ENCODE results near the gene TXNL4A.
"Not testable (repeated sequence)": the region's sequence is repeated elsewhere in the genome, so short reads cannot be mapped to it uniquely, and the experiment has no call there.

TXNL4A gene, protein sequence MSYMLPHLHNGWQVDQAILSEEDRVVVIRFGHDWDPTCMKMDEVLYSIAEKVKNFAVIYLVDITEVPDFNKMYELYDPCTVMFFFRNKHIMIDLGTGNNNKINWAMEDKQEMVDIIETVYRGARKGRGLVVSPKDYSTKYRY

DNA sequence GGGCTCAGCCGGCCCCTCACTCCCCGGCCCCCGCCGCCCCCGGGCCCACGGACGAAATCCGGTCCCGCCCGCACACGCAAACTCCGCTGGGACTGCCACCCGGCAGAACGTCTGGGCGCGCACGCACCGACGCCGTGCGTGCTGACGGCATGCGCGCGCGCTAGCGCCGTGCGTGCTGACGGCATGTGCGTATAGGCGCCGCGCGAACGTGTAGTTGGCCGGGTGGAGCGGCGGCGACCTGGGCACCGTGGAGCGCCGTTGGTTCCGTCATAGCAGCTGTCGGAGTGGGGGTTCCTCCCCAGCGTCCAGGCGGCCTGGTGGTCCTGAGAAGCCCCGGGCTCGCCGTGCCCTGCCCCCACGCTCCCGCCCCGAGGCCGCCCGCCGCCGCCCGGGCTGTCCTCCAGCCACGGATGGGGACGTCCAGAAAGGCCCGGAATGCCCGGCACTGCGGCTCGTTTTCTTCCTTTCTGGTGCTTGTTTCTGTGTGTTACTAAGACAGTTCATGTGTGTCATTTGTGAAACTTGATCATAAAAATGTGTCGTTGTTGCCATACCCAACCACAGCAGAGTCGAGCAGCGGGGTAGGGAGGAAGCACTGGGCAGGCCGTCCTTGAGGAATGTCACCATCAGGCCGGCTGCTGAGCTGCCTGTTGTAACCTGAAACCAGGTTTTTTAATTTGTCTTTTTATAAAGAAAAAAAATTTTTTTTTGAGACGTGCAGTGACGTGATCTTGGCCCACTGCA, at the start of gene TXNL4A:
Gene TXNL4A, minus strand, starts transcription at position 113 of the 744 bp plus-strand sequence. CDS start 171 bp downstream, outside the sequence.
- DNase-seq (ENCODE audit: low read depth in 2 of 2): peak; percentile 69 to 79

DNA sequence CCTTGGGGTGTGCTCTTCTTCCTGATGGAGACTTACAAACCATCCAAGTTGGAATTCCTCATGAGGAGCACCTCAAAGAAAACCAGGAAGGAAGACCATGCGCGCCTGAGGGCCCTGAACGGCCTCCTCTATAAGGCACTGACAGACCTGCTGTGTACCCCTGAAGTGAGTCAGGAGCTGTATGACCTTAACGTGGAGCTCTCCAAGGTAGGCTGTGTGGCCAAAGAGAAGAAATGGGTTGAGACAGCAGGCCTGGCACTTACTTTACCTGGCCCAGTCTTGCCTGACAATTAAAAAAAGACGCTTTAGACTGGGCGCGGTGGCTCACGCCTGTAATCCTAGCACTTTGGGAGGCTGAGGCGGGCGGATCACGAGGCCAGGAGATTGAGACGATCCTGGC, 48.9 kb upstream of the TXNL4A start:
- DNase-seq (ENCODE audit: low read depth in 2 of 2): no peak

DNA sequence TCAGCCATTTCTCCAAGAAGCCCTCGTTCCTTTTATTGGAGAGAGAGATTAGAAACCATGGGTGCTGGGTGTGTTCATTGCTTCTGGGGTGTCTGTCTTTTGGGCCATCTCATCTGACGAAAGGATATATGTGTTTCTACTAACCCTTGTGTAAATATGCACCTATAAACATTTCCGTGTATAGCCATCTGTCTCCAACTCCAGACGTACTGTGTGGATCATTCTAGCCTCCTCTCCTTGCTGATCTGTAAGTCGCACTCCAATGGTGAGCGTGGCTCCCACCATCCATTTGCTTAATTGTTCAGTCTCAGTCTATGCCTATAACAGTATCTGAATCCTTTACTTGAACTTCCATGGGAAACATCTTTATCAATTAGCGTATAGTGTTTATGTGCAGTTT, 47.6 kb upstream of the TXNL4A start:
- no peak for DNase-seq (ENCODE audit: low read depth in 2 of 2)

DNA sequence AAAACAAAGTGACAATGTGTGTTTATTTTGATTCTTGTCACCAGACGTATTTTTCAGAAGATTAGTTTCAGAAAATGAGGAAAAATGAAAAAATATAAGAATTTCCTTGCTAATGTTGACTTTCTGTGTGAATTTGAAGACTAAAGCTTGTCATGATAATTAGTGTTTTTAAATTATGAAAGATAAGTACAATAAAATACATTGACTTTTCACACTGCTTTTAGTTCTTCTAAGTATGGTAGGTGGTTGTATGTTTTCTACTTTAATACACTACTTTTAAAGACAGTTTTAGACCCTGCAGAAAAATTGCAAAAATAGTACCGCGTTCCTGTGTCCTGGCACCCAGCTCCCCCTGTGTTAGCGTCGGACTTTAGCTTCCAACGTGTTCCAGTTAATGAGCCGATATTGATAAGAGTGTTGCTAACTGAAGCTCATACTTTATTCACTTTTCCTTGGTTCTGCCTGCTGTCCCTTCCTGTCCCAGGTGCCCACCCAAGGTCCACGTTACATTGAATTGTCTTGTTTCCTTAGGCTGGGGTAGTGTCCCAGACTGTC, 46.6 kb upstream of the TXNL4A start:
- DNase-seq (ENCODE audit: low read depth in 2 of 2): no peak

DNA sequence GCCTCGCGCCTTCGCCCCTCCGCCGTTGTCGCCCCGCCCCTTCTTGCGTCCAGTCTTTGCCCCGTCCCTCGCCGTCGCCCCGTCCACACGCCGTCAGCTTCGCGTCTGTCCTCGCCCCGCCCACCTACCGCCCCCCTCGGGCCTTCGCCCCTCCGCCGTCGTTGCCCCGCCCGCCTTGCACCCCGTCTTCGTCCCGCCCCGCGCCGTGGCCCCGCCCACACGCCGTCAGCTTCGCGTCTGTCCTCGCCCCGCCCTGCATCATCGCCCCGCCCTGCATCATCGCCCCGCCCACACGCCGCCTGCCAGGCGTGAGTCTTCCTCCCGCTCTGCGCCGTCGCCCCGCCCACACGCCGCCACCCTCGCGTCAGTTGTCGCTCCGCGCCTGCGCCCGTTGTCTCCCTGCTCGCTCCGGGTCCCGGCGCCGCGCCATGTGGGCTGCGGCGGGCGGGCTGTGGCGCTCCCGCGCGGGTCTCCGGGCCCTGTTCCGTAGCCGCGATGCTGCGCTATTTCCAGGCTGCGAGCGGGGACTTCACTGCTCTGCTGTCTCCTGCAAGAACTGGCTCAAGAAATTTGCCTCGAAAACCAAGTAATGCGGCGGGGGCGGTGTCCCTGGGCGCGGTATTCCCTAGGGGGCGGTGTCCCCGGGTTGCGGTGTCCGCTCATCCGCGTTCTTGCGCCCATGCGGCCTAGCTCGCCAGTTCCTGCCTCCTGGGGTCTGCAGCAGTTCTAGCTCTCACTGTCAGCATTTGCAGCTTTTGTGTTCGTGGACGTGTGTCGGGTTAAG, 45.9 kb upstream of the TXNL4A start, which contains the start of gene RBFA:
Gene RBFA, plus strand, starts transcription at position 367 of the 784 bp plus-strand sequence. Its CDS starts 62 bp downstream, at position 429.
- peak; percentile 100 for DNase-seq (ENCODE audit: low read depth in 2 of 2)

DNA sequence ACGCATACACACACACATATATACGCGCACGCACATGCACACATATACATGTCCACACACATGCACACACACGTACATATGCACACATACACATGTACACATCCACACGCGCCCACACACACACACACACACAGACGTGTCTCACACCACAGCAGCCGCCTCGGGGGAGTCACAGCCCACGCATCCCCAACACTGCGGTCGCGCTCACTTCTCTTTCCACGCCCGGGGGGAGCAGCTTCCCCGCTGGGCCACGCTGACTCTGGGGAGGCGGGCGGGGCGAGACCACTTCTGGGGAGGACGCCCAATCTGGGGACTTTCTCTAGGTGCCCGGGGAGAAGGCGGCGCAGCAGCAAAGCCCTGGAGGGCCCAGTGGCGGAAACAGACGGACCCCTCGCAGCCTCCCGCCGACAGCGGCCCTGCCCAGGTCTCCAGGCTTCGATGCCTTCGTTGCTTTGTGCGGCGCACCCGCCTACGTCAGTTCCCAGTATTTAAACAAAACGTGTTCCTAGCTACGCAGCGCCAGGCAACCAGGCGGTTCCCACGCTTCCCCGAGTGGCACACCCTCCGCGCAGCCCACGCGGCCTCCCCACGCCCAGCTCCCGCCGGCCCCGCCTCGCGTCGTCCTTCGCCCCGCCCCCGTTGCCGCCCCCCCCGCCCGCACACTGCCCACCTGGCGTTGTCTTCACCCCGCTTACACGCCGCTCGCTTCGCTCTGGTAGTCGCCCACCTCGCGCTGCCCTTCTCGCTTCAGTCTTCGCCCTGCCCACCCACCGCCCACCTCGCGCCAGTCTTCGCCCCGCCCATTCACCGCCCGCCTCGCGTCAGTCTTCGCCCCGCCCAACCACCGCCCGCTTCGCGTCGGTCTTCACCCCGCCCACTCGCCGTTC, 45.1 kb upstream of the TXNL4A start:
- peak; percentile 32 to 36 for DNase-seq (ENCODE audit: low read depth in 2 of 2)

DNA sequence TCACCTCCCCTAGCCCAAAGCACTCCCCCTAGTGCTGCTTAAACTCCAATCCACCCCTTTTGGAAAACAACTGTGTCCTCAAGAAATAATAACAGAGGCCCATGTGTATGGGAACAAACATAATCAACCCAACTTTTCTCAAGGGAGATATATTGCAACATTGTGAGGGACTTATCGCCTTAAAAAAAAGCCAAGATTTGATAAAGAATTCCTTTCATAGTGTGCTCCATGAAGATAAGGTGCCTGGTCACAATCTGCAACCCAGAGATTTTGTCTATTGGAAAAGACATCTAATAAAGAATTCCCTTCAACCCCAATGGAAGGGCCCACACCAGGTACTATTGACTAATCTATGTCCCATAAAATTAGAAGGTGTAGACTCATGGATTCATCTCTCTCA, 41.3 kb upstream of the TXNL4A start:
- no peak for DNase-seq (ENCODE audit: low read depth in 2 of 2)

DNA sequence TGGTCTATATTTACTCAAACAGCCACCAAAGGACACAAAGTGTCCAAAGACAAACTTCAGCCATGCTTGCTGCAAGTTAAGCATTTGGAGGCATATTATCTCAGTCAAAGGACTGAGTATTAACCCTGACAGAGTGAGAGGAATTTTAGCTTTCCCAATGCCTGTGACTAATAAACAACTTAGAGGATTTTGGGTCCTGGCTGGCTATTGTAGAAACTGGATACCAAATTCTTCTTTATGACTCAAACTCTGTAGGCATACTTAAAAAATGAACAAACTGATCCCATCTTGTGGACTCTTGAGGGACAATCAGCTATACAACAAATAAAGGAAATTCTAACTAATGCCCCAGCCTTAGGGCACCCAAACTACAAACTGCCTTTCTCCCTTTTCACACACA, 39.4 kb upstream of the TXNL4A start:
- DNase-seq (ENCODE audit: low read depth in 2 of 2): not testable (repeated sequence)

DNA sequence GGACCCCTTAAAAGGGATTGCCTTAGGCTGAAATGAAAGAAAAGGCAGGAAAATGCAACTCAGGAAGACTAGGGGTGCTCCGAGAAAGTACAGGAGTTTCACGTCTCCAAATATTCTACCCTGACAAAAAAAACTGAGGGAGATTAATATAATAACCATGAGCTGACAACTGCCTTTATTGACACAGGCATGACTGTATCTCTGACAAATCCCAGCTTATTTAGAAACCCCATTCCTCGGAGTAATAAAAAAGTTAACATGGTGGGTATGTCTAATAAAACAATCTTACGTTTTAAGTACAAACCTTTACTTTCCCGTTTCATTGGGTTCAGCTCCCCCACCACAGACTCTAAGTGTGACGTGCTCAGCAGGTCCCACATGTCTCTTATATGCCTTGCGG, 38.0 kb upstream of the TXNL4A start:
- no peak for DNase-seq (ENCODE audit: low read depth in 2 of 2)

DNA sequence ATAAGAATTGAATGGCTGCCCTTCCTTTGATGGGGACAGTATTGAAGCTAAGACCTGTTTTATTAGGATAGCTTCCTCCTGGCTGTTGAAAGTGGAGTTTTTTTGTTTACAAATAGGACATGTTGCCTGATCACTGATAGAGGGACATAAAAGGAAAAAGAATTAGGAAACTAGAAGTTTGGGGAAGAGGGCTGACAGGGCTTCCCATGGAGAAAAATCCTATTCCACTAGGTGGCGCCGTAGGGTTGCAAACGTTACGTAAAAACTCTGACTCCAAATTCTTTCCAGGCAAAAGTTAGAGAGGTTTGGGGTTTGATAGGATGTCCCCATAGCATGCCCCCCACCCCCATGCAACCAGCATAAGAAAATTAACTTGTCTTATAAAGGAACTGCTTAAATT, 34.8 kb upstream of the TXNL4A start:
- DNase-seq (ENCODE audit: low read depth in 2 of 2): no peak

DNA sequence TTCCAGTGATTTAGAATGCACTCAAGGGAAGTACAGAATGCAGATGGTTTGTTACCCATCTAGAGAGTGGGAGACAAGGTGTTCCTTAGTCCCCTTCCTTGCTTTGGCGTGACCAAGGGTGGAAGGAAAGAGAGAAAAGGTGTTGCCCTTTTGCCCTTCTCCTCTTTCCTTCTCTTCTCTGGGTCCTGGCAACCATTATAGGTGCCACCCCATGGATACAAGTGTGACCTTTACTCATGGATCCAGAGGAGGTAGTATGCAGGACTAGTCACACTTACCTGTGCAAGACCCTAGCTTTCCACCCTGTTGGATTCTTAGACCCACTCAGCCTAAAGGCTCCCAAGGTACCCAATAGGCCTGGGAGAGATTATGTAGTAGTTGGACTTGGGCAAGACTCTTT, 34.2 kb upstream of the TXNL4A start:
- DNase-seq (ENCODE audit: low read depth in 2 of 2): no peak

DNA sequence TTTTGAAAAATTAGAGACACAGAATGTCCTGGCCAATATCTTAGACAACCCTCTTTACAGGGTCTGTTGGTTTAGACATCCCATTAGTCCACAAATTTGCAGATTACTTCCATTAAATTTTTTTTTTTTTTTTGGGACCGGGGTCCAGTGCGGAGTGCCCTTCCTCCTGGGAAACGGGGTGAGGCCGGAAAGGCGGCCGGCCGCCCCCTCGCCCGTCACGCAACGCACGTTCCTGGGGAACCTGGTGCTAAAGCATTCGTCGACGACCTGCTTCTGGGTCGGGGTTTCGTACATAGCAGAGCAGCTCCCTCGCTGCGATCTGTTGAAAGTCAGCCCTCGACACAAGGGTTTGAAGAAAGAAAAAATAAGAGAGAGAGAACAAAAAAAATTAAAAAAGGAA, 24.4 kb upstream of the TXNL4A start:
- DNase-seq (ENCODE audit: low read depth in 2 of 2): no peak

DNA sequence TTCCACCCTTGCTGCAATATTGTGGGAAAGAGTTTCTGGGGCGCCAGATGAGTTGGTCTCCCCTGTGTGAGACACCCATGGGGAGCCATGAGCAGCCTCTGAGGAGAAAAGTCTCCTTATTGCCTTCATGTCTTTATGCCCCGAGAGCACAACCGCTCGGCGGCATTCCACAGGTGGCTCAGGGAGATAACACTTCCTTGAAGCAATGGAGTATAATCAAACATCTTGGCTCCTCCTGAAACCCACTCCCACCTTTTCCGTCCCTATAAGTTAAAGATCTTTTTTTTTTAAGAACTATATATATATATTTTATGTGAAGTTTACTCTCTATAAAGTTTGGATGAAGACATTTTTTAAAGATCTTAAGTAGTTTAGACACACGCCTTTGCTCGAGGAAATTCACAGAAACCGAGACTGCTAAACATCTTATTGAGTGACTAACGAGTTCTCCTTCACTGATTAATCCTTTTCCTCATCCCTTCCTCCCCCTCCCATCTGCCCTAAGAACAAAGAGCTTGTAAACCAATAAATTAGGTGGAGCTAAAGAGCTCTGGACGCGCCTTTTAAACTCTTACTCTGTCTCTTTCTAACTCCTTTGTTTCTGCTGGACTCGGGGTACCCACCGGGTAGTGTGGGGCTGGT, 23.3 kb upstream of the TXNL4A start:
- not testable (repeated sequence) for DNase-seq (ENCODE audit: low read depth in 2 of 2)

DNA sequence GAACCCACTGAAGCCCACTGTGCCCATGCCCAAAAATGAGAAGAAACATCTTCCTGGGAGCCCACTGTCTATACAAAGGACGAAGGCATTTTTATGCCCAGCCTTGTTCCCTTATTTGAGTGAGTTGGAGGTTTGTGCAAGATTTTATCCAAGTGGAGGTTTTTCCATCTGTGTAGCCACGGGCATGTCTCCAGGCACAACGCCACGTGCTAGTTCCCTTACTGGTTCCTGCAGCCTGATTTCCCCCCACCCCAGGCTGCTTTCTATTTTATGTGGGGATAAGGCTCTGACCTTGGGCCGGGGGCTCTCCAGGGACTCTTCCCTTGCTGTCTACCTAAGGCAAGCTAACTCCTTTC, 22.2 kb upstream of the TXNL4A start:
- no peak for DNase-seq (ENCODE audit: low read depth in 2 of 2)

DNA sequence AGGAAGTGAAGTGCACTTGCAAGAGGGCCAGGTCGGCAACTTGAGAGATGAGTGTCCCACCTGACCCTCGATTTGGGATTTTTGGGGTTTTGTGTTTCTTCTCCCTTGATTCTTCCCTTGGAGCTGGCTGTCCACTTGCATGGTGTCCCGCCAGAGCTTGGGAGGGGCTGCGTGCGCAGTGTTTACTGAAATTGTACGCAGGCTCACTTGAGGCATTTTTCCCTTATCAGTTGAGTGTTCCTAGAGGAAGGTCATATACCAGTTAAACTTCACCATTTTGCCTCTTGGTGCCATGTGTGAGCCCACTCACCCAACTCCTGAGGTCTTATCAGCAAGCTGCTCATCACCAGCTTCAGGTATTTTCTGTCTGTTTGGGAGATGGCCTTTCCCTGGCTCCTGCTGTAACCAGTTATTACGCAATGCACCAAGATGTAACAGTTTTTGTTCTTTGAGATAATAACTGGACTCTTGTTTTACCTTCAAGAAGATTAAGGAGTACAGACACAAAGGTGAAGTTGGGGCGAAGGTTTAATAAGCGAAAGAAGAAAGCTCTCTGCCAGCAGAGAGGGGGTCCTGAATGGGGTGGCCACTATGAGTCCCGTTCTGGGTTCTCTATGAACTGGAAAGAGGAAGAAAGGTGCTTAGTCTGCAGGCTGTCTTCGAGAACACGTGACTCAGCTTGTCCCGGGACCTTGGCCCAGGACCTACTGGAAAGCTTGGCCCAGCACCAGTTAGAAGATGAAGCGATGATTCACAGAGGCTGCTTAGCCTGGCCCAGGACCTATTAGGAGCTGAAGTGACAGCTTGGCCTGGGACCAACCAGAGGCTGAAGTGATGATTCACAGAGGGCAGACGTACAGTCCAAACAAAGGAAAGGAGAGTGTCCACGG, 21.5 kb upstream of the TXNL4A start:
- DNase-seq (ENCODE audit: low read depth in 2 of 2): no peak

DNA sequence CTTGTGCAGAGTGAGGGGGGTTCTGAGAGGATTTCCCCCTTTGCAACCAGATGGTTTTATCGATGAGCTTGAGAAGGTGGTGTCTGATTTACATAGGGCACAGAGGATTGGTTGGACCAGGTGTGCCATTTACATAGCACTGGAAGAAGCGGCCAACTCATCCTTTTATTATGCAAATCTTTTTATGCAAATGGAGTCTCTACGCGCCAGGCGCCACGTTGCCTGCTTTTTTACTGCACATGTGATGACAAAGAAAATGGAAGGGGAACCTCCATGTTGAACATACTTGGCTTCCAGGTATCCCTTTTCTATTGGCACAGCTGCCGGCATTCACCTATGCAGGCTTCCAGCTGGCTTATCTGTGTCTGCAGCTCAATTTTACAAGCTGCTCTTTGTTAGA, 18.4 kb upstream of the TXNL4A start:
- DNase-seq (ENCODE audit: low read depth in 2 of 2): no peak

DNA sequence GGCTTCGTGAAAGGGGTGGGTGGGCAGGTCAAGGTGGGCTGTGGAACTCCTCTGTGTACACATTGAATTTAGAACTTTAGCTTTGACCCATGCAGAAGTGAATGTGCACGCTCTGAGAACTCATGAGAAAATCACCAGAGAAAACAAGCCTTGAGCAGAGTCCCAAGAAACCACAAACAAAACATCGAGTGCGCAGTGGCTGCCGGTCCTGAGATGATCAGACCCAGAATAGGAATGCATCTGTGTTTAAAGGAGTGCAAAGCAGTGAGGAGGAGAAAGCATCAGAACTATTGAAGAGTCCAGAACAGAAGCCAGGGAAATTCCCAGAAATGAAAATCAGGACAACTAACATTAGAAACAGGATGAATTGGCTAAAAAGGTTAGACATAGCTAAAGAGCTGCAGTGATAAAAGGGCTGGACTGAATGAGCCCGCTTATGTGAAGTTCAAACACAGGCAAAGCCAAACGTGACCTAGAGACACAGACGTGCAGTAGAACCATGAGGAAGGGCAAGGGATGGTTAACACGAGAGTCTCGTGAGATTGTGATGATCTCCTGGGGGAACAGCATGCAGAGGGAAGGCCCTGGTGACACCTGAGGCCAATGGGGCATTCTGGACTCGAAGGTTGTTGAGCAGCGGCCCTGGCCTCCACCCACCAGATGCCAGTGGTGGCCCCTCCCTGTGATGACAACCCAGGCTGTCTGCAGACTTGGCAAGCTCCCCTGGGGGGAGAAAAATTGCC, 16.4 kb upstream of the TXNL4A start:
- DNase-seq (ENCODE audit: low read depth in 2 of 2): no peak

DNA sequence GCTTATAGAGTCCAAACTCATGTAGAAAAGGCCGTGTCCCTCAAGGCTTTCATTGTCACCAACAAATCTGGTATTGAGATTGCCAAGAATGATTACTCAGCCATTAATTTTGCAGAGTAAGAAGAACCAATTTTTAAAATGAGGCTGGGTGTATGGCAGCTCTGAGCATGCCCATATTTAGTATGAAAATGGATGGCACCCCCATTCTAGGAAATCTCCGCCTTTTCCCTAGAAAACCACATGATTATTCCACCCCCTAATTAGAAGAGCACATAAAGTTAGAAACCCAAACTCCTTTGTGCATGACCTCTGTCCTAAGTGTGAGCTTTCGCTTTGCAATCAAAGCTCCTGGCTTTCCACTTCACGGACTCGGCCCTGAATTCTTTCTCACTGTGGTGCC, 14.1 kb upstream of the TXNL4A start:
- no peak for DNase-seq (ENCODE audit: low read depth in 2 of 2)

DNA sequence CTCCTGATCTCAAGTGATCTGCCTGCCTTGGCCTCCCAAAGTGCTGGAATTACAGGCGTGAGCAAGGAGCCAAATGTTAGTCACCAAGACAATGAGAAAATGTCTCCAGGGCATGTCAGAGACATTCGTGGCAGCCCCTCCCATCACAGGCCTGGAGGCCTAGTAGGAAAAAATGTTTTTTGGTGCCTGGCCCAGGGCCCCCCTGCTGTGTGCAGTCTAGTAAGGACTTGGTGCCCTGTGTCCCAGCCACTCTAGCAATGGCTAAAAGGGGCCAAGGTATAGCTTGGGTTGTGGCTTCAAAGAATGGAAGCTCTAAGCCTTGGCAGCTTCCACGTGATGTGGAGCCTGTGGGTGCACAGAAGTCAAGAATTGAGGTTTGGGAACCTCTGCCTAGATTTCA, 12.5 kb upstream of the TXNL4A start:
- no peak for DNase-seq (ENCODE audit: low read depth in 2 of 2)
